Medulla oblongata (tissue), 1 donor: ENCODE measurements around the gene CBFA2T3.
"Not testable (repeated sequence)": the region's sequence is repeated elsewhere in the genome, so short reads cannot be mapped to it uniquely, and the experiment has no call there.

Source experiments
- DNase-seq: peaks from one replicate; pipeline ENCODE4 v3.0.0-alpha.2; 2015; ENCODE audit errors: extremely low spot score

The CBFA2T3 gene

GRCh38 chr16:88909431-88910210, 67.4 kb downstream of the CBFA2T3 start:
- DNase-seq, result no peak

- no peak for DNase-seq
These were observed 68.7 kb downstream of the CBFA2T3 start for GRCh38 chr16:88908307-88908706.

GRCh38 chr16:88907768-88908167, 69.2 kb downstream of the CBFA2T3 start:
- DNase-seq, result no peak

- no peak for DNase-seq
These were observed 70.4 kb downstream of the CBFA2T3 start for GRCh38 chr16:88906535-88907105.

- DNase-seq, result no peak
These were observed 71.0 kb downstream of the CBFA2T3 start for GRCh38 chr16:88906020-88906419.

- DNase-seq, result no peak
These were observed 71.4 kb downstream of the CBFA2T3 start for GRCh38 chr16:88905563-88905962.

GRCh38 chr16:88904676-88905365, 72.2 kb downstream of the CBFA2T3 start:
- DNase-seq, result no peak

- DNase-seq, result no peak
These were observed 73.7 kb downstream of the CBFA2T3 start for GRCh38 chr16:88903267-88903666.

- DNase-seq, result no peak
These were observed 74.3 kb downstream of the CBFA2T3 start for GRCh38 chr16:88902744-88903143.

- DNase-seq, result no peak
These were observed 75.2 kb downstream of the CBFA2T3 start for GRCh38 chr16:88901718-88902337.

- DNase-seq, result no peak
These were observed 76.3 kb downstream of the CBFA2T3 start for GRCh38 chr16:88900662-88901052.

- no peak for DNase-seq
These were observed 76.9 kb downstream of the CBFA2T3 start for GRCh38 chr16:88899901-88900661.

- DNase-seq, result no peak
These were observed 79.1 kb downstream of the CBFA2T3 start for GRCh38 chr16:88897696-88898425.

- no peak for DNase-seq
These were observed 80.6 kb downstream of the CBFA2T3 start for GRCh38 chr16:88896238-88897070.

GRCh38 chr16:88895335-88895734, 81.7 kb downstream of the CBFA2T3 start:
- no peak for DNase-seq

GRCh38 chr16:88894681-88895300, 82.2 kb downstream of the CBFA2T3 start:
- no peak for DNase-seq

- not testable (repeated sequence) for DNase-seq
These were observed 82.7 kb downstream of the CBFA2T3 start for GRCh38 chr16:88894266-88894665.

- DNase-seq, result no peak
These were observed 83.7 kb downstream of the CBFA2T3 start for GRCh38 chr16:88893127-88893968.

- no peak for DNase-seq
These were observed 84.9 kb downstream of the CBFA2T3 start for GRCh38 chr16:88892065-88892464.
